ENCODE data around the gene NAA80.

The NAA80 gene

DNA sequence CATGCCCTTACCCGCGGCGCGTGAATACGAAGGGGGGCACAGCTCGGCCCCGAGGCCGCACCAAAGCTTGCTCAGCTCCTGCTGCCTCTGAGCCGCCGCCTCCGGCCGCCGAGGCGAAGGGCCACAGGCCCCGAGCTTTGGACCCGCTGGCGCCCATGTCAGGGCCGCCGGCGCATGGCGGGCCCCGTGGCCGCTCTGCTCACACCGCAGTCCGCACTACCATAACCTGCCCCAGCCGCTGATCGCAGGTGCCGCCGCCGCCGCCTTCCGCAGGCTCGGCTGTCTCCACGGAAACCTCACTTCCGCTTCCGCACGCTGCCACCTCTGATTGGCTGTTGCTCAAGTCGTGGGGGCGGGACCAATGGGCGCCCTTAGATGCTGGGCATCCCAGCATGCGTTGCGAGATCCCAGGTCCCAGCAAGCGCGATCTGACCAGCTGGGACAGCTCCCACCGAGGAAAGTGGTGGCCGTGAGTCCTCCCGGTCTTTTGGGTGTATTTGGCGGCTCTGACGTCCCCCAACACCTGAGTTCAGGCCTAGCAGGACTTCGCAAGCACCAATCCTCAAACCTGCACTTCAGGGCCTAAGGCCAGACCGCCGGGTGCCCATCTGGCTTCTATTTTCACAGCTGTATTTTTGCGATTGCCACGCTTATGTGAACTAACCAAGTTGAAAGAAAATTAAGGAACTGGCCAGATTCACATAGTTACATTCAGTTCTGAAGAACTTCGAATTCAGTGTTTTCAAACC, 28.9 kb upstream of the NAA80 start, which contains the start of gene TUSC2:
Gene TUSC2 (minus strand): TSS at position 281 of the 749 bp plus-strand sequence. CDS start 124 bp downstream, at position 157.
- in situ Hi-C loops (cut with MboI; ENCODE audit: low sequenced_read_pairs, unreplicated experiment) = no loop called here
- peak; percentile 98 for DNase-seq (ENCODE audit: low spot score)
- TF ChIP-seq, protein P1, sequence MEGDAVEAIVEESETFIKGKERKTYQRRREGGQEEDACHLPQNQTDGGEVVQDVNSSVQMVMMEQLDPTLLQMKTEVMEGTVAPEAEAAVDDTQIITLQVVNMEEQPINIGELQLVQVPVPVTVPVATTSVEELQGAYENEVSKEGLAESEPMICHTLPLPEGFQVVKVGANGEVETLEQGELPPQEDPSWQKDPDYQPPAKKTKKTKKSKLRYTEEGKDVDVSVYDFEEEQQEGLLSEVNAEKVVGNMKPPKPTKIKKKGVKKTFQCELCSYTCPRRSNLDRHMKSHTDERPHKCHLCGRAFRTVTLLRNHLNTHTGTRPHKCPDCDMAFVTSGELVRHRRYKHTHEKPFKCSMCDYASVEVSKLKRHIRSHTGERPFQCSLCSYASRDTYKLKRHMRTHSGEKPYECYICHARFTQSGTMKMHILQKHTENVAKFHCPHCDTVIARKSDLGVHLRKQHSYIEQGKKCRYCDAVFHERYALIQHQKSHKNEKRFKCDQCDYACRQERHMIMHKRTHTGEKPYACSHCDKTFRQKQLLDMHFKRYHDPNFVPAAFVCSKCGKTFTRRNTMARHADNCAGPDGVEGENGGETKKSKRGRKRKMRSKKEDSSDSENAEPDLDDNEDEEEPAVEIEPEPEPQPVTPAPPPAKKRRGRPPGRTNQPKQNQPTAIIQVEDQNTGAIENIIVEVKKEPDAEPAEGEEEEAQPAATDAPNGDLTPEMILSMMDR (IDR thresholded peaks at IDR 0.05; ENCODE audit: borderline replicate concordance, control extremely low read depth, extremely low read depth, insufficient read depth, missing control alignments) = no peak

DNA sequence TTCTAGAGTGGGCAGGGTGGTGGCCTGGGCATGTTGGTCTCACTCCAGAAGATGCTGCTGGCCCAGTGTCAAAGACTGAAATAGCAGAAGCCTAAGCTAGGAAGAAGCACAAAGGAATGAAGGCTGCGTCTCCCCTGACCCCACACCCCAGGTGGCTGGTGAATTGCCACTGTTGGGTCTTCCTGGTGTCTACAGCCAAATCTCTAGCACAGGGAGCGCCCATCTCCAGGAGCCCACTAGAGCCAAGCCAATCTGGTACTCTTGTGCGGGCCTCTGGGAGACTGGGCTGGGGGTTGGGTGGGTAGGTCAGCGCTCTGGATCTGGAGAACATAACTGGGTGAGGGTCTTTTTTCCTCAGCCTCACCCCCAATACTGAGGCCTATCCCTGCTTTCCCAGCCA, 27.9 kb upstream of the NAA80 start:
- in situ Hi-C loops (cut with MboI; ENCODE audit: low sequenced_read_pairs, unreplicated experiment) = no loop called here
- no peak for DNase-seq (ENCODE audit: low spot score)
- TF ChIP-seq, protein P1 (IDR thresholded peaks at IDR 0.05; ENCODE audit: borderline replicate concordance, control extremely low read depth, extremely low read depth, insufficient read depth, missing control alignments) = no peak

DNA sequence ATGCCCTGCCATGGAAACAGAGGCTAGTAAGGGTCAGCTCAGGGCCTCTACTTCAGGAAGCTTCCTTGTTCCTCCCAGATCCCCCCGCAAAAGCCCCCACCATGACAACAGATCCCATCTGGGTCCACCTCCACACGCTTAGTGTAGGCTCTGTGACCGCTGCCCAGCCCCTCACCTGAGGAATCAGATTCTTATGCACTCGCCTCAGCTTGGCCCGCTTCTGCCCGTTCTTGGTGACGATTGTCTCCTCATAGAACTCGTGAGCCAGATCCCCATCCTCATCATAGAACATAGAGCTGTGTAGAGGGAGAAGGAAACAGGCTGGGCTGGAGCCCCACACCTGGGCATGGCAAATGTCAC, 27.0 kb upstream of the NAA80 start:
- TF ChIP-seq, protein P1 (IDR thresholded peaks at IDR 0.05; ENCODE audit: borderline replicate concordance, control extremely low read depth, extremely low read depth, insufficient read depth, missing control alignments) = no peak
- DNase-seq (ENCODE audit: low spot score) = no peak
- in situ Hi-C loops (cut with MboI; ENCODE audit: low sequenced_read_pairs, unreplicated experiment) = no loop called here

DNA sequence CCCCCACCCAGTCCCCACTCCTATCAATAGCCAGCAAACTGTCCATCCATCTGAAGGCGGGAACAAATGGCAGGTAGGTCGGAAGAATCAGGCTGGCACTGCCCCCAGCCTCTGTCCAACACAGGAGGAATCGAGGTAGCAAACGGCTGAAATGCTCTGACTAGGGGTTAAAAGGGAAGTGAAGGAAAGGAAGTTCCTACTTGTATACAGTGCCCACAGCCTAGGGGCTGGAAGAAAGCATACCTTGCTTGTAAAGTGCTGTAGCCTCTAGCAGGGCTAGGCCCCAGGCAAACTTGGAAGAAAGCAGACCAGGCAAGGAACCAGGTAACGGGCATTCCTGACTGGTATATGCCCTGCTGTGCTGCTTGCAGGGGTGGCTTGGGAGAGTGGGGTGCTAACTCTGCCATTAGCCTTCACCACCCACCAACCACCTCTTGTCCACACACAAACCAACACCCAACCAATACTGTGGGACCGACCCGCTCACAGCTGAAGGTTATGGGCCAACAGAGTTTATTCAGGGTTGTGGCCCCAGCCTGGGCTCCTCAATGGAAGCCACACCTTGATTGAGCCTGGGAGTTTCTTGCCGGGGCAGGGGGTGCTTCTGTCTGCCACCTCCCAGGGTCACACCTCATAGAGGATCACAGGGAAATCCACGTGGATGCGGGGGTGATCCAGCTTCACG, 26.4 kb upstream of the NAA80 start:
- no peak for DNase-seq (ENCODE audit: low spot score)
- in situ Hi-C loops (cut with MboI; ENCODE audit: low sequenced_read_pairs, unreplicated experiment) = no loop called here
- TF ChIP-seq, protein P1 (IDR thresholded peaks at IDR 0.05; ENCODE audit: borderline replicate concordance, control extremely low read depth, extremely low read depth, insufficient read depth, missing control alignments) = no peak

DNA sequence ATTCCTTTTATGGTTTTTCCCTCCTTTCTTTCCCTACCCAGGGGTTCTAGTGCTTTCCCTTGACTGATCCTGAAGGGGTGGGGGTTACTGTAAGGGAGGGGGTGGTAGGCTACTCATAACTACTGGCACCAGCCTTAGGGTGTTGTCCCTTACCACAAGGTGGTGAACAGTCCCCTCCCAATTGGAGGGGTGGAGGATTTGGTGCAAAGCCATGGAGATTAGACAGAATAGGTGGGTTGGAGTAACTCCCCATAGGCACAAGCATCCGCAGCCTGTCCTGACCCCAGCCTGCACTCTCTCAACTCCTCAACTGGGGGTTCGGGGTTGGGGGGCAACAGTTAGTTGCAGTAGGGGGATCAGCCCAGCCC, 25.9 kb upstream of the NAA80 start:
- in situ Hi-C loops (cut with MboI; ENCODE audit: low sequenced_read_pairs, unreplicated experiment) = no loop called here
- no peak for DNase-seq (ENCODE audit: low spot score)
- TF ChIP-seq, protein P1 (IDR thresholded peaks at IDR 0.05; ENCODE audit: borderline replicate concordance, control extremely low read depth, extremely low read depth, insufficient read depth, missing control alignments) = no peak

DNA sequence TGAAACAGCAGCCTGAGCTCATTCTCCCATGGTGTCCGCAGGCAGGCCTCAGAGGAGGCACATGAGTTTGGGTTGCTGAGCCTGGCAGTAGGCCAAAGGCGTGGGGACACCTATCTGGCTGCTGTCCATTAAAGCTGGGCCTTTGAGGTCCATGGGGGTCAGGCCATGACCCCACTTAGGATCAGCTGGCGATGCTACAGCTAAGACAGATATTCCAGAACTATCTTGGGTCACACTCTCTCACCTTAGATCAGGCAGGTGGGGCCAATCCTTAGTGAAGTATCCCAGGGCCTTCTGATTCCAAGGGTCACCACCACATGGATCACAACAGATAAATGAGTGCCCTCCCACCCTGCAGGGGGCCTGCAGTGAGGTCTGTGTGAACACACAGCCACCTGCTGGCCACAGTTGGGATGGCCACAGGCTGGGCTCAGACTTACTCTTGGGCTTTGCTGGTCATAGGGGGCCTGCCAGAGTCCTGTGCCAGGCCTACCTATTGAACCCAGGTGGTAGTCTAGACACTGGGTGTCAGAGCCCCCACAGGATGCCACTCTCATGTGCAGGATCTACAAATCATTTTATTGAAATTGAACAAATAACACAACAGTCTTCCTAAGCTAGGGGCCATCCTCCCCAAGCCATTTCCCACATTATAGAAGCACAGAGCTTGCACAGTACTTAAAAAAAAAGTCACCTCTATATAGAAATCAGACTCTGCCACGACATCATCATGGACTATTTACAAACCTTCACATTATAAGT, 25.3 kb upstream of the NAA80 start:
- DNase-seq (ENCODE audit: low spot score) = peak; percentile 72
- in situ Hi-C loops (cut with MboI; ENCODE audit: low sequenced_read_pairs, unreplicated experiment) = no loop called here

More for the DNA sequence above, 25.3 kb upstream of the NAA80 start:
- TF ChIP-seq, protein P1 (IDR thresholded peaks at IDR 0.05; ENCODE audit: borderline replicate concordance, control extremely low read depth, extremely low read depth, insufficient read depth, missing control alignments) = peak; percentile 73

Measured in GM13976 (cell line).